PC-3 (cell line): Measurements from ENCODE around the gene TFEC.

Experiments
- EZH2 ChIP-seq: fragments of 300-600 bp; sonication (generic); IDR thresholded peaks from one replicate; pipeline ENCODE4 v1.6.1; 2017; ENCODE audit warnings: antibody characterized with exemption, mild to moderate bottlenecking, low read length; ENCODE audit not compliant: unreplicated experiment
- EZH2phosphoT487 ChIP-seq: fragments of 300-600 bp; sonication (generic); IDR thresholded peaks from 2 replicates; pipeline ENCODE4 v1.6.1; 2018; ENCODE audit warnings: mild to moderate bottlenecking, antibody characterized with exemption, low read length, borderline replicate concordance
- TF ChIP-seq, protein P1 (sequence below): fragments of 300-600 bp; sonication (generic); conservative IDR thresholded peaks from 2 replicates; pipeline ENCODE4 v1.5.1; 2017; ENCODE audit warnings: antibody characterized with exemption, low read depth, mild to moderate bottlenecking, low read length

DNA sequence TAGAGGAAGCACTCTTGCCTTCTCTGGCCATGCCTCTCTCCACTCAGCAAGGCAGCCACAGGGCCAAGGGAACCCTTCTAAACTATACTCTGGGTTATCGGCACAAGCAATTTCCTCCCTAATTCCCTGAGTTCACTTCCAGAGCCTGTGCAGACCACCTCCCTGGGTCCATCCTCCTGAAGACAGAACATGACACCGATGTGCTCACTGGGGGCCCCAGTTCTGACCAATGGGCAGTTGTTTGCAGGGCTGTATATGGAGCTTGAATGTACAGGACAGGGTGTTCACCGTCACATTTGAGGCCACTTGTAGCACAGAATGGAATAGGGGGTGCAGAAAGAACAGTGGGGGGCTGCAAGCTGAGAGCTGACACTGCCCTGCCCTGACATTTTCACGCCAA is 77.7 kb downstream of the TFEC start:
- TF ChIP-seq, protein P1, sequence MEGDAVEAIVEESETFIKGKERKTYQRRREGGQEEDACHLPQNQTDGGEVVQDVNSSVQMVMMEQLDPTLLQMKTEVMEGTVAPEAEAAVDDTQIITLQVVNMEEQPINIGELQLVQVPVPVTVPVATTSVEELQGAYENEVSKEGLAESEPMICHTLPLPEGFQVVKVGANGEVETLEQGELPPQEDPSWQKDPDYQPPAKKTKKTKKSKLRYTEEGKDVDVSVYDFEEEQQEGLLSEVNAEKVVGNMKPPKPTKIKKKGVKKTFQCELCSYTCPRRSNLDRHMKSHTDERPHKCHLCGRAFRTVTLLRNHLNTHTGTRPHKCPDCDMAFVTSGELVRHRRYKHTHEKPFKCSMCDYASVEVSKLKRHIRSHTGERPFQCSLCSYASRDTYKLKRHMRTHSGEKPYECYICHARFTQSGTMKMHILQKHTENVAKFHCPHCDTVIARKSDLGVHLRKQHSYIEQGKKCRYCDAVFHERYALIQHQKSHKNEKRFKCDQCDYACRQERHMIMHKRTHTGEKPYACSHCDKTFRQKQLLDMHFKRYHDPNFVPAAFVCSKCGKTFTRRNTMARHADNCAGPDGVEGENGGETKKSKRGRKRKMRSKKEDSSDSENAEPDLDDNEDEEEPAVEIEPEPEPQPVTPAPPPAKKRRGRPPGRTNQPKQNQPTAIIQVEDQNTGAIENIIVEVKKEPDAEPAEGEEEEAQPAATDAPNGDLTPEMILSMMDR = no peak
- TF ChIP-seq EZH2phosphoT487 (no peak), EZH2 (no peak)
